K562 (cell line): ENCODE results near the gene OGDH. TPM values are rescaled to one million over a fixed set of nuclear protein-coding genes. Genes with fewer than 3 reads are reported as not detected.

Experiments used
- ATF2 ChIP-seq: sonication (generic); formaldehyde crosslinking; IDR thresholded peaks from 2 replicates; pipeline ENCODE4 v1.8.1; 2022; ENCODE audit warnings: missing genetic modification reagents
- BRF2 ChIP-seq: IDR thresholded peaks from 3 replicates; pipeline ENCODE4 v1.6.1; 2011; ENCODE audit warnings: borderline replicate concordance, mild to moderate bottlenecking; ENCODE audit not compliant: insufficient read length, insufficient read depth
- CREBBP ChIP-seq: IDR thresholded peaks from one replicate; pipeline ENCODE4 v1.6.1; 2012; ENCODE audit warnings: low read depth, mild to moderate bottlenecking, control low read depth, inconsistent platforms, low read length
- ETV1 ChIP-seq: fragments of 450-650 bp; conservative IDR thresholded peaks from 2 replicates; pipeline ENCODE4 v1.6.1; 2016; ENCODE audit warnings: missing genetic modification characterization, control low read depth, low read depth, missing compliant biosample characterization
- IRF2 ChIP-seq: sonication (generic); formaldehyde crosslinking; IDR thresholded peaks from 2 replicates; pipeline ENCODE4 v1.8.1; 2022; ENCODE audit warnings: mild to moderate bottlenecking, missing genetic modification reagents
- KHSRP ChIP-seq: fragments of 450-650 bp; IDR thresholded peaks from 2 replicates; pipeline ENCODE4 v1.6.1; 2017
- MYNN ChIP-seq, 2 experiments: sonication (generic); formaldehyde crosslinking in 1 of 2; IDR thresholded peaks; 2 replicates each; pipeline versions ENCODE4 v1.5.0 to v1.6.1; 2016 to 2020; ENCODE audit warnings: antibody characterized with exemption in 1 of 2, missing genetic modification reagents in 1 of 2
- NBN ChIP-seq: fragments of 450-650 bp; IDR thresholded peaks from 2 replicates; pipeline ENCODE4 v1.6.1; 2016; ENCODE audit warnings: low read depth, mild to moderate bottlenecking
- NCOA2 ChIP-seq, 2 experiments: fragments of 450-650 bp; IDR thresholded peaks; 2 replicates each; pipeline ENCODE4 v1.6.1; 2018; ENCODE audit warnings: mild to moderate bottlenecking in 2 of 2, moderate library complexity in 1 of 2; ENCODE audit not compliant: partially characterized antibody in 2 of 2
- NFRKB ChIP-seq: fragments of 450-650 bp; IDR thresholded peaks from 2 replicates; pipeline ENCODE4 v1.6.1; 2016; ENCODE audit warnings: low read depth
- NR0B1 ChIP-seq: fragments of 450-650 bp; IDR thresholded peaks from one replicate; pipeline ENCODE4 v1.6.1; 2018; ENCODE audit warnings: mild to moderate bottlenecking, moderate library complexity; ENCODE audit not compliant: partially characterized antibody
- NRF1 ChIP-seq, 2 experiments: fragments of 450-650 bp; IDR thresholded peaks in 1 of 2; conservative IDR thresholded peaks in 1 of 2; 2 replicates each; pipeline ENCODE4 v1.6.1; 2014; ENCODE audit warnings: mild to moderate bottlenecking in 2 of 2
- PHF20 ChIP-seq: fragments of 450-650 bp; IDR thresholded peaks from 2 replicates; pipeline ENCODE4 v1.6.1; 2018; ENCODE audit not compliant: partially characterized antibody
- PKNOX1 ChIP-seq: fragments of 450-650 bp; IDR thresholded peaks from 2 replicates; pipeline ENCODE4 v1.6.1; 2016
- RNF2 ChIP-seq: sonication (generic); IDR thresholded peaks from 2 replicates; pipeline ENCODE4 v1.6.1; 2016
- SMARCA4 ChIP-seq: fragments of 450-650 bp; IDR thresholded peaks from 2 replicates; pipeline ENCODE4 v1.6.1; 2016
- SMARCA5 ChIP-seq: fragments of 450-650 bp; IDR thresholded peaks from 2 replicates; pipeline ENCODE4 v1.6.1; 2016
- SPI1 ChIP-seq: IDR thresholded peaks from 2 replicates; pipeline ENCODE4 v1.6.1; 2011; ENCODE audit warnings: low read depth, low read length, control low read depth, borderline replicate concordance
- SRF ChIP-seq, 2 experiments: fragments of 250-450, 450-650 bp in 1 of 2; sonication (Bioruptor Pico) in 1 of 2; sonication (generic) in 1 of 2; formaldehyde crosslinking; IDR thresholded peaks; 2 replicates each; pipeline versions ENCODE4 v1.5.0 to v1.5.1; 2020 to 2022; ENCODE audit warnings: mild to moderate bottlenecking in 1 of 2, missing genetic modification reagents in 1 of 2
- TAF7 ChIP-seq: fragments of 450-650 bp; IDR thresholded peaks from 2 replicates; pipeline ENCODE4 v1.6.1; 2016; ENCODE audit warnings: missing genetic modification characterization, missing compliant biosample characterization
- TCF15 ChIP-seq: fragments of 250-450 bp; sonication (Bioruptor Pico); IDR thresholded peaks from 2 replicates; pipeline ENCODE4 v1.8.0; 2022; ENCODE audit warnings: moderate library complexity, mild to moderate bottlenecking, inconsistent platforms
- TCF3 ChIP-seq: sonication (generic); formaldehyde crosslinking; IDR thresholded peaks from 2 replicates; pipeline ENCODE4 v1.4.0; 2020; ENCODE audit warnings: mild to moderate bottlenecking, missing genetic modification reagents
- ZNF696 ChIP-seq: fragments of 250-450 bp; sonication (Bioruptor Pico); conservative IDR thresholded peaks from 2 replicates; pipeline ENCODE4 v1.4.0; 2020; ENCODE audit warnings: mild to moderate bottlenecking, moderate library complexity
- polyA plus RNA-seq, 8 experiments: library from polyadenylated mRNA; depleted of rRNA in 4 of 8; stranded (reverse) in 5 of 8; unstranded in 3 of 8; fragments of >200 nt; fragmentation: Nextera tagmentation in 2 of 8; fragmentation: Illumina TruSeq in 1 of 8; extraction: Ambion mirVana in 2 of 8; extraction: Trizol in 1 of 8; gene quantifications; 2 replicates each; pipeline versions ENCODE4 v1.2.1 to v1.2.3, GENCODE V29; 2011 to 2014; ENCODE audit warnings: inconsistent platforms in 1 of 8, missing spikeins in 1 of 8
- total RNA-seq, 7 experiments: library from RNA; depleted of rRNA in 6 of 7; stranded (reverse); fragments of >200 nt in 6 of 7; fragmentation: Illumina TruSeq in 2 of 7; extraction: Trizol in 2 of 7; gene quantifications; 2 replicates each; pipeline versions ENCODE4 v1.2.1 to v1.2.3, GENCODE V29; 2011 to 2021; ENCODE audit warnings: low replicate concordance in 1 of 7

OGDH gene
- total and polyA plus RNA-seq, 9 of the 15 experiments (the other 6 are each of a cell fraction or from before 2014, with no cell fraction given) = 3.1 to 80.3 (median 23.5) TPM

- TF ChIP-seq BRF2 (no peak), NBN (peak; percentile 28; the same call in 1 of the 2 replicates), ETV1 (tag) (peak; percentile 93), TAF7 (no peak), SPI1 (peak; percentile 91), IRF2 (CRISPR knock-in tag) (no peak), CREBBP (no peak), RNF2 (peak; percentile 67; the same call in 1 of the 2 replicates), NR0B1 (no peak), MYNN (IDR thresholded peaks at IDR 0.05) (peak; percentile 78; the same call in 1 of the 2 replicates), MYNN (CRISPR knock-in tag; IDR thresholded peaks at IDR 0.05) (no peak), NCOA2 (IDR thresholded peaks at IDR 0.05; ENCODE audit: partially characterized antibody in 2 of 2) (no peak), TCF15 (CRISPR knock-in tag) (no peak), NFRKB (peak; percentile 49; the same call in 1 of the 2 replicates), PKNOX1 (0 out of 2 replicates have a peak, but pooled peaks have one; percentile 23), KHSRP (no peak), TCF3 (CRISPR knock-in tag) (0 out of 2 replicates have a peak, but pooled peaks have one; percentile 8), PHF20 (peak; percentile 41), SRF (CRISPR knock-in tag; IDR thresholded peaks at IDR 0.05) (peak in 1 of 2 experiments; percentile 32; a peak in 1 of 4 replicates), NRF1 (conservative IDR thresholded peaks at IDR 0.05 in 1 of 2, IDR thresholded peaks at IDR 0.05 in 1 of 2) (0 out of 4 replicates have a peak, but pooled peaks of 1 of the 2 experiments have one; percentile 14), ZNF696 (CRISPR knock-in tag) (no peak), ATF2 (no peak), SMARCA5 (peak; percentile 89), SMARCA4 (peak; percentile 85)
These were observed 32.5 kb downstream of the OGDH start (continued) for GRCh38 chr7:44638611-44639557.
